Ishikawa (cell line): Measurements from ENCODE around the gene SDHAF1.

Source experiments
- EP300 ChIP-seq: IDR thresholded peaks from 2 replicates; pipeline ENCODE4 v1.6.1; 2012; ENCODE audit warnings: borderline replicate concordance
- REST ChIP-seq: IDR thresholded peaks from 2 replicates; pipeline ENCODE4 v1.6.1; 2012; ENCODE audit warnings: low read depth, mild to moderate bottlenecking
- TAF1 ChIP-seq: IDR thresholded peaks from 2 replicates; pipeline ENCODE4 v1.6.1; 2012; ENCODE audit warnings: low read depth, mild to moderate bottlenecking

GRCh38 chr19:35955881-35956634 lies 38.9 kb upstream of the SDHAF1 start:
- TF ChIP-seq REST = no peak
- TF ChIP-seq TAF1 = no peak
- no peak for TF ChIP-seq EP300
